NOMO-1 treated with DMSO at 0.1 percent for 48 hours (cell line): Measurements from ENCODE around the gene HAAO.

Experiments
- DNase-seq: peaks from one replicate; lab custom pipeline; 2025; ENCODE audit not compliant: unreplicated experiment; lab: John Stamatoyannopoulos, UW

Gene HAAO

DNA sequence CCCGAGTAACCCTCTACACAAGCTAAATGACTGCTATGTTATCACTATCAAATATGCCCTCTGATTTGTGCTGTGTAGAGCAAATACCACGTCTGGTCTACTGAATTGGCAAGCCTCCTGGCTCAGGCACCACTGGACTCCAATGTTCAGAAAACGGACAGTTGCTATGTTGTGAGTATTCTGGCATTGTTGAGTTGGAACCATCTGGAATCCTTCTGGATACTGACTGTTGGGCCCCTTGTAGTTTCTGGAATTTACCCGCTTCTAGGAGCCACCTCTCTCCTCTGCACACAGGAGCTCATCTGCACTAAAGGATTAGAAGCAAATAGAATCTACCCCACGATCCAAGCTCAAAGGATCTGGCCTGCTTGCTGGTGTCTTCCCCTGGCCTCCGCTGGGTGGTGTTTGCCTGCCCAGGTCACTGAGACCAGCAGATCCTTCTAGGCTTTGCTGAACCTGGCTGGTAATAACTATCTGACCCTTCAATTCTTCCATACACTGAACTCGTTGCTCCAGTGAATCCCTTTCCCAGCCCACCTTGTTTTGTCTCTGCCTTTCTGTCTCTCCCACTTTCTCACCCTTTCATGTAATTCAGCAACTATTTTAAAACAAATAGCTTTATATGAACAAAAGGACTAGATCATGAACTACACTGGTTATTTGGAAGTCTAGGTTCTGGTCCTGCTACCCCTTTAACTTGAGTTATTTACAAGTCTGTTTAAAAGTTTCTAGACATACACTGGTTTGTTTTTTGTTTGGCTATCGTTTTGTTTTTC is 2.1 kb upstream of the HAAO start:
- DNase-seq, result peak; percentile 29

DNA sequence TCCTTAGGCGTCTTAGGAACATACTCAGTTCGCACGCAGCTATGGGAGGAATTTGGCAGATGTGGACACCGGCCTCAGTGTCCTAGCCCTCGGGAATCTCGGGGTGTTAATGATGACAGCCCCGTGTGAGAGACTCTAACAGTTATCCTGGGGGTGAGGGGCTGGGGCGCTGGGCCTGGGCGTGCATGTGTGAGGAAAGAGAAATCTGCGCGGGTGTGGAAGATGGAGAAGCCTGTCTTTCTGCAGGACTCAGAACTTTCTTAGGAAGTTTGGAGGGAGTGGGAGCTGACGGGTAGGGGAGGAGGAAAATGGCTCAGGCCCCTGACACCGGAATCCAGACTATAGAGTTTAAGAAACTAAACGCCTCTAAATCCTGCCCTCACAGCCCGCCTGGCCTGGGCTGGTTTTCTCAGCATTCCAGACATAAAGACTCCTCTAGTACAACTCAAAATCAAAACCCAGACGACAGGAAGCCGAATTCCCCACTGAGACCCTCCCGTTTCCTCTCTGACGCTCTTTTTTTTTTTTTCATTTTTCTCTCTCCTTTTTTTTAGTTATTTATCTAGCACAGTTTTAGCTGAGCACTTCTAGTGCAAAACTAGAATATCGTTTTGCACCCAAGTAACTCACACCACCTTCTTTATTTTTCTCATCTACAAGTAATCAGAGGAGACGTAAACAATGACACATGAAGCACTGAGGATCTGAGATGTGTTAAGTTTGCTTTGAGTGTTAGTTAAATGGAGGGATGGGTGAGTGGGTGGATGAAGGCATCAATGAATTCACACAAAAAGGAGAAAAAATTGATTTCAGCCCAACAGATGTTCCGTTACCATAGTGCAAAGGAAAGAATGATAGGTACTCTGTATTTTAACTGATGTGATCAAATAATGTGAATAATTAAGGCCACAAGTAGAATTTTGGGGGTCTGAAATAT is 1.2 kb upstream of the HAAO start:
- no peak for DNase-seq

- DNase-seq, result peak; percentile 71
These were observed 248 bp downstream of the HAAO start for GRCh38 chr2:42792087-42792582.

GRCh38 chr2:42791606-42792005 is 777 bp downstream of the HAAO start:
- no peak for DNase-seq

DNA sequence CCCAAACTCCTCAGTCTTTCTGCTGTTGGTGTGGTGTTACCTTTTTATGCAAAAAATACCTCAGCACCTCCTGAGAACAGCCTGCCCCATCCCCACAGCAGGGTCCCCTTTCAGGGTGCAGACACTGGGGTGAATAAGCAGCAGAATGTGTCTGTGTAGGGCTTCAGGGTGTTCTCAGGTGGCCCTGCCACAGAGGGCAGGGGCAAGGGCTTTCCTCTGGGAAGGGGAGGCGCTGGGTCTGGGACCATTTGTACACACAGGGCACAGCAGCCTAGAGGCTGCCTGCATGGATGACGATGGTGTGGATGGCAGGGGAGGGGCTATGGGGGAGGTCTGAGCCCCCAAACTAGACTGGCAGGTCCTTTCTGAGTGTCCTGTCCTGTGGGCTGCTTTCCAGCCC is 2.6 kb downstream of the HAAO start:
- no peak for DNase-seq

DNA sequence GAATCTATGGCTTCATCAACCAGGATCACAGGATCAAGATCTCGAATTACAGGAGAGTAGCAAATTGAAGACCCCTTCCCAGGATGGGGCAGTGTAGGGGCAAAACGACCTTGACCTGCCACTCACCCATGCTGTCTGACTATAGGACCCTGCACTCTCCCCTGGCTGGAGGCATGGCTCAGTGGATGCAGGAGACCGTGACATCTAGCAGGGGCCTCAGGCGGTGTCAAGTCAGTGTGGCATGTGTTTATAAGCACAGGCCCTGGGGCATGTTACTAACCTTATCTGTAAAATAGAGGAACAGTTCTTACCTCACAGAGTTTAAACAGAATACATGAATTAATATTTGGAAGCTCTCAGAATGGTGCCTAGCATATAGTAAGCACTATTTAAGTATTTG is 3.5 kb downstream of the HAAO start:
- no peak for DNase-seq

GRCh38 chr2:42788478-42788793 is 3.9 kb downstream of the HAAO start:
- DNase-seq, result no peak

- DNase-seq, result no peak
These were observed 4.5 kb downstream of the HAAO start for GRCh38 chr2:42787788-42788477.

- DNase-seq, result no peak
These were observed 5.0 kb downstream of the HAAO start for GRCh38 chr2:42787424-42787787.

- DNase-seq, result no peak
These were observed 5.6 kb downstream of the HAAO start for GRCh38 chr2:42786561-42787345.

DNA sequence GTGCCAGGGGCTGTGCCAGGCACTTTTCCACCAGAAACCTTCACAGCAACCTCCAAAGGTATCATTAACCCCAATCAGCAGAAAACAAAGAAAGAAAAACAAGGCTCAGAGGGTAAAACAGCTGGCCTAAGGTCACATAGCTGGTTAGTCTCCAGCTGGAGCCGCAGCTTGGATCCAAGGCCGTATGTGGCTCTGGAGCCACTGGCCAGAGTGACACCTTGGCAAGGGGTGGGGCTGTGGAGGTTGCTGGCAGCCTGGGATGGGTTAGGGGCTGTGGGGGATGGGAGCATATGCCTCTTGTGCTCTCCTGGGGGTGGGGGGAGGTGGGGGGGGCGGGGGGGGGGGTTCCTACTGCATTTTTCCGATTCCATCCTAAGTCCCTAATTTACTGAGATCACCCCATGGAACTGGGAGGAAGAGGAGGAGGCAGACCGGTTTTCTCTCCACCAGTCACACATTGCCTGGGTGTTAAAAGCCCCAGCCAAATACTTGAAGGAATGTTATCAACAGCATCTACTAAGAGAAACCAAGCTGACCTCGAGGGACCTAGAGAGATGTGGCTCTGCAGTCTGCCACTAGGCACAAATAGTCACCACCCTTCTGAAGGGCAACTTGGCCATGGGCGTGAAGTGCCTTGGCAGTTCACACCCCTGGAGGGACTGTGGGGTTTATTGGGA is 8.0 kb downstream of the HAAO start:
- DNase-seq, result no peak

DNA sequence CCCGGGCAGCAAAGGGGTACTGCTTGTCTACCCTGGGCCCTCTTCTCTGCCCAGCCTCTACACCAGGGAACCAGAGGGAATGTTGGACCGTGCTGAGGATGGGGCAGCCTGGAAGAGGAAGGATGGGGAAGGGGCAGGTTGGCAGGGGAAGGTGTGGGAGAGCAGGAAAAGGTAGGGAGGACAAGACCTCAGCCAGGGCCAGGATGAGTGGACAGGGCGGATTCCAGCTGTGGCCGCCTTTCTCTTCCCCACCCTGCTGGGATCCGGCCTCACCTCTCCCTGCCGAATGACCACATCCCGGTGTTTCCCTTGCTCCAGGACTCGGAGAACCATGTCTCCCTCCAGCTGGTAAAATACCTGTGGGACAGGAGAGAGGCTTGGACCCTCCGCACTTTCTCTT is 8.9 kb downstream of the HAAO start:
- no peak for DNase-seq

GRCh38 chr2:42781181-42781580 is 11.2 kb downstream of the HAAO start:
- DNase-seq, result no peak

- DNase-seq, result no peak
These were observed 14.2 kb downstream of the HAAO start for GRCh38 chr2:42777883-42778805.

- no peak for DNase-seq
These were observed 16.6 kb downstream of the HAAO start for GRCh38 chr2:42775810-42776209.

GRCh38 chr2:42775186-42775585 is 17.2 kb downstream of the HAAO start:
- DNase-seq, result no peak

DNA sequence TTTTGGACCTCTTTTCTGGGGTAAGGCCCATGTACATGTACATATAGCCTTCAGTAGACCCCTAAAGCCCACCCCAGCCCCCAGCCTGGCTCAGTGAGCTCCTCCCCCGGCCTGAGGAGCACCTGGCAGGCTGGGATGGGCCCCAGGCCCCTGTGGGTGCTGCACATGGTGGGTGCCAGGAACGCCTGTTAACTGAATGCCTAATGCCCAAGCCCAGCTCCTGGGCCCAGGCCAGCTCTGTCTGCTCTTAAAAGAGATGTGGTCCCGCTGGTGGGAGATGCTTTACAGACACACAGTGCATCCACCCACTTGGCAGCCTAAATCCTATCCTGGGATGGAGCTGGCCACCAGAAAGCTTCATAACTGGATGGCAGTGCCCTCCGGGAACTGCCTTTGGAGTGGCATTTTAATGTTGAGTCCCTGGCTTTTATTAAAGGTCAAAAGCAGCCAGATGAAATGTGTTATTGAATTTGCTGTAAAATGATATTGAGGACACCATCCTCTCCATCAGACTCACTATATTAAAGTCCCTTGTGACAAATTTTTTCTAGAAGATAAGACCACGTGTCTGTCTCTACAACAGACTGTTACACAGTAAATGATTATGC is 20.7 kb downstream of the HAAO start:
- DNase-seq, result no peak

DNA sequence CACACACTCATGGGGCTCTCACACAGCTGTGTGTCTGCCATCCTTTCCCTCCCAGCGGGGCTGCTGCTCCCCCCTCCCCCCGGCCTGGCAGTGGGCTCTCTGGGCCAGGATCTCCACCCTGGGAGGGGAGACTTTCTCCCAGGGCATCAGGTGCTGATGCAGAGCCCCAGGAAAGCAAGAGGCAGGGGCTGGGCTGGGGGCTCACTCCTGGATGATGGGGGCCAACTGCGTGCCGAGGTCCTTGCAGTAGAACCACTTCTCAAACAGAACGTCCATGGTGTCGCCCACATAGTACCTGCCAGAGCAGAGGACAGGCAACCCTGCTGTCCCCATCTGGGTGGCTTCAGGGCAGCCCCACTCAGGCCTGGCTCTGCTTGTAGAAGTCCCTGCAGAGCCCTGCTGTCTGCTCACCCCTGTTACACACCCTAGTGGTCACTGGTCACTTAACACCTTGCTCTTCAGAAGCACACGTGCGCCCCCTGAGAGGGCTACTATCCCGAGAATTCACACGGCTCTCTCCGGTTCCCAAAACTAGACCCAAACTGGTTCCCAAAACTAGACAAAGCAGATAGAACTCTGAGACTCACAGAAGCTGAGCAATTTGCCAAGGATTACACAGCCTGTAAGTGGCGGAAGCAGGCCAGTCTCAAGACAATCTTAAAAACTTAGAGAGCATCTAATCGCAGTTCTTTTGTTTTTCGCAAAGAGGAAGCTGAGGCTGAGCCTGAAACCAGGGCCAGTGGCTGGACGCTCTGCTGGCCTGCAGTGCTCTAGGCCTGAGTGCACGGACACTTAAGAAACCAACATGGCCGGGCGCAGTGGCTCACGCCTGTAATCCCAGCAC is 21.9 kb downstream of the HAAO start:
- DNase-seq, result peak; percentile 74
